Esophagus squamous epithelium (tissue), 5 donors: ENCODE measurements around the gene GATA5. TPM values are rescaled to one million over a fixed set of nuclear protein-coding genes. Genes with fewer than 3 reads are reported as not detected.

Experiments
- DNase-seq: peaks from one replicate; lab custom pipeline; 2025; lab: John Stamatoyannopoulos, UW
- H3K27ac ChIP-seq, 4 donors: fragments of 200-600 bp; sonication (generic); one replicate each; pipeline ENCODE4 v1.5.1; 2016 to 2019; ENCODE audit warnings: mild to moderate bottlenecking in 1 of 4
- H3K27me3 ChIP-seq, 4 donors: fragments of 200-600 bp; sonication (generic); 1 replicate in 3 of 4; 2 replicates in 1 of 4; pipeline versions ENCODE4 v1.5.1 to v1.6.0; 2017 to 2021; ENCODE audit warnings: antibody characterized with exemption in 1 of 4
- H3K36me3 ChIP-seq, 3 donors: fragments of 200-600 bp; sonication (generic); one replicate each; pipeline ENCODE4 v1.5.1; 2016 to 2019
- H3K4me1 ChIP-seq, 3 donors: fragments of 200-600 bp; sonication (generic); one replicate each; pipeline ENCODE4 v1.5.1; 2017 to 2019
- H3K4me3 ChIP-seq, 4 donors: fragments of 200-600 bp; sonication (generic); 1 replicate in 3 of 4; 2 replicates in 1 of 4; pipeline ENCODE4 v1.5.1; 2016 to 2019; ENCODE audit warnings: mild to moderate bottlenecking in 2 of 4, moderate library complexity in 1 of 4
- H3K9me3 ChIP-seq, 3 donors: fragments of 200-600 bp; sonication (generic); one replicate each; pipeline ENCODE4 v1.5.1; 2016 to 2019
- POLR2A ChIP-seq, 4 donors: fragments of 450-650 bp; IDR thresholded peaks; one replicate each; pipeline ENCODE4 v1.6.1; 2017; ENCODE audit warnings: antibody characterized with exemption in 4 of 4, mild to moderate bottlenecking in 4 of 4, moderate library complexity in 3 of 4
- WGBS, 2 donors: methylation state at CpG; one replicate each; pipeline ENCODE4 v1.1.5; 2018; 5-methylcytosine and 5-hydroxymethylcytosine counted together
- intact Hi-C: fragments of 100-400 bp; cut with DNase I; formaldehyde crosslinking; loops from one replicate; pipeline ENCODE4 v1.15.0; 2022
- total RNA-seq, 4 donors: library from RNA; depleted of rRNA; stranded (reverse); fragments of >200 nt; gene quantifications; one replicate each; pipeline ENCODE4 v1.1.0, GENCODE V29; 2016
- TF ChIP-seq, protein P1 (sequence below), 6 experiments: fragments of 450-650 bp in 4 of 6; fragments of 200-600 bp in 2 of 6; sonication (generic) in 2 of 6; IDR thresholded peaks; one replicate each; pipeline ENCODE4 v1.5.1; 2016 to 2019; ENCODE audit warnings: antibody characterized with exemption in 6 of 6, mild to moderate bottlenecking in 4 of 6, moderate library complexity in 4 of 6
- donor health status: DM: yes; HTN: yes; CAD: no.

Gene GATA5
- total RNA-seq, 4 donors from 2014 or later = 0.19 to 0.85 TPM; not detected in 2

DNA sequence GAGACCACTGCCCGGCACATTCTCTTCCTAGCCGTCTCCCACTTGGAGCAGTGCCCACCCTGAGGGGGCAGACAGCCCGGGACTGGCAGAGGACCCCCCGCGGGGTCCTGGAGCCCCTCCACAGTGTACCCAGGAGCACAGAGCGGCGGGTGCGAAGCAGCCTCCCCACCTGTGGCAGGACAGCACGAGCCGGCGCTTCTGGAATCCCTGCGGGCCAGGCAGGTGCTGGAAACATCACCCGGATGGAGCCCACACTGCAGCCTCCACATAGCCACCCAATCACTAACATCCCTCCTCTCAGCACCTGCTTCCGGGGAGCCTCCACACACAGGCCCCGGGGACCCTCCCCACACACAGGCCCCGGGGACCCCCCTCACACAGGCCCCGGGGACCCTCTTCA lies 18.7 kb downstream of the GATA5 start:
- intact Hi-C loops = no loop called here
- 80 to 83% methylated on average over 2 to 9 of the region's 17 CpGs for WGBS, 2 donors
- H3K36me3 ChIP-seq = no peaks in the 10 kb centered on the region
- no peak overlapping the region for H3K4me3 ChIP-seq
- H3K27me3 ChIP-seq = peaks cover 0 to 97% (median 0%) of the 10 kb centered on the region in 4 donors
- no peak for TF ChIP-seq POLR2A (IDR thresholded peaks at IDR 0.05)
- TF ChIP-seq, protein P1, sequence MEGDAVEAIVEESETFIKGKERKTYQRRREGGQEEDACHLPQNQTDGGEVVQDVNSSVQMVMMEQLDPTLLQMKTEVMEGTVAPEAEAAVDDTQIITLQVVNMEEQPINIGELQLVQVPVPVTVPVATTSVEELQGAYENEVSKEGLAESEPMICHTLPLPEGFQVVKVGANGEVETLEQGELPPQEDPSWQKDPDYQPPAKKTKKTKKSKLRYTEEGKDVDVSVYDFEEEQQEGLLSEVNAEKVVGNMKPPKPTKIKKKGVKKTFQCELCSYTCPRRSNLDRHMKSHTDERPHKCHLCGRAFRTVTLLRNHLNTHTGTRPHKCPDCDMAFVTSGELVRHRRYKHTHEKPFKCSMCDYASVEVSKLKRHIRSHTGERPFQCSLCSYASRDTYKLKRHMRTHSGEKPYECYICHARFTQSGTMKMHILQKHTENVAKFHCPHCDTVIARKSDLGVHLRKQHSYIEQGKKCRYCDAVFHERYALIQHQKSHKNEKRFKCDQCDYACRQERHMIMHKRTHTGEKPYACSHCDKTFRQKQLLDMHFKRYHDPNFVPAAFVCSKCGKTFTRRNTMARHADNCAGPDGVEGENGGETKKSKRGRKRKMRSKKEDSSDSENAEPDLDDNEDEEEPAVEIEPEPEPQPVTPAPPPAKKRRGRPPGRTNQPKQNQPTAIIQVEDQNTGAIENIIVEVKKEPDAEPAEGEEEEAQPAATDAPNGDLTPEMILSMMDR (IDR thresholded peaks at IDR 0.05) = no peak
- no peaks in the 10 kb centered on the region for H3K9me3 ChIP-seq
- no peak overlapping the region for H3K27ac ChIP-seq
- no peaks in the 10 kb centered on the region for H3K4me1 ChIP-seq
- no peak for DNase-seq

DNA sequence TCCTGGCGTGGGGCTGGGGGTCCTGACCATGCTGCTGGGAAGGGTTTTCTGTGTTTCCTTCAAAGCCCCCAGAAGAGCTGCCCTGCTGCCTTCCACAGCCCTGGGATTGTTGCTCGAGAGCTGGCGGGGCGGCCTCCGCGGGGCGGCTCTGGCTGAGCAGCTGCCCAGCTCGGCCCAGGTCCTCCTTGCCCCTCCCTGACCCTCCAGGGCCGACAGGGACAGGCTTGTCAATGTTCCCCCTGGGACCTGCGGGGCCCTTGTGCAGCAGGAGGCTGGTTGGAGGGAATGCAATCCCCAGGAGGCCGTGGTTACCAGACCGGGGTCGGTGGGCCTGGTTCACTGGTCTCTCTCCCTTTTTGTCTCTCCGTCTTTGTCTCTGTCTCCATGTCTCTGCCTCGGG lies 19.9 kb downstream of the GATA5 start:
- H3K36me3 ChIP-seq = no peaks in the 10 kb centered on the region
- intact Hi-C loops = no loop called here
- H3K27me3 ChIP-seq = peaks cover 0 to 95% (median 0%) of the 10 kb centered on the region in 4 donors
- no peak for DNase-seq
- WGBS, 2 donors = 81 to 93% methylated on average over 4 to 9 of the region's 15 CpGs
- no peaks in the 10 kb centered on the region for H3K4me1 ChIP-seq
- TF ChIP-seq POLR2A (IDR thresholded peaks at IDR 0.05) = no peak
- TF ChIP-seq, protein P1 (IDR thresholded peaks at IDR 0.05) = no peak
- no peaks in the 10 kb centered on the region for H3K9me3 ChIP-seq
- no peak overlapping the region for H3K27ac ChIP-seq
- H3K4me3 ChIP-seq = no peak overlapping the region

DNA sequence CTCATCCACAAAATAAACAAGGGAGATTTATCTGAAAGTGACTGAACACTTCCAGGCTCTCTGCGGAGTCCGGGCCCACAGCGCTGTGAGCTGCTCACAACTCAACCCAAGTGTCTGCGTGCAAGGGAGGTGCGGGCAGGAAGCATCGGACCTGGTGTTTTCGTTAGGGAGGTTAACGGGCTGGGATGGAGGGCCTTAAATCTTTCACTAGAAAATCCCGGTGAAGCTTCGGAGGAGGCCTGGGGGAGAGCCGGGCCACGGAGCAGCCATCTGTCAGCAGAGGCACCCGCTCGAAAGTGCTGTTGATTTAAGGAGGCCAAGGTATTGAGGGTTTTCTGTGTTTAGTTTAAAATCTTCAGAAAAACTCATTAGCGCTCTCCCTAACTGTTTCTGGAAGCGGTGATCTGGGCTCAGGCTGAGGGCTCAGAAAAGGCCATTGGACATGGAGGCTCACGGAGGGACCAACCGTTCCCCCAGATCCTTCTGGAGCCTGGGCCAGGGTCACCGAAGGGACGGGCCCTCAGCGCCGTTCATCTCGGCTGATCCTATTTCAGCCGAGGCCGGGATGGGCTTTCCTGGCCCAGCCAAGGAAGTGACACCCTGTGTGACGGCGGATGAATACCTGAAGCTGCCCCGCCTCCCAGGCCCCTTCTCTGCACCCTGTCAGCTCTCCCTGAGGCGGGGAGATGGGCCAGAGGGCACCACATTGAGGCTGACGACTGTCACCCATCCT lies 20.7 kb downstream of the GATA5 start:
- intact Hi-C loops = no loop called here
- DNase-seq = no peak

DNA sequence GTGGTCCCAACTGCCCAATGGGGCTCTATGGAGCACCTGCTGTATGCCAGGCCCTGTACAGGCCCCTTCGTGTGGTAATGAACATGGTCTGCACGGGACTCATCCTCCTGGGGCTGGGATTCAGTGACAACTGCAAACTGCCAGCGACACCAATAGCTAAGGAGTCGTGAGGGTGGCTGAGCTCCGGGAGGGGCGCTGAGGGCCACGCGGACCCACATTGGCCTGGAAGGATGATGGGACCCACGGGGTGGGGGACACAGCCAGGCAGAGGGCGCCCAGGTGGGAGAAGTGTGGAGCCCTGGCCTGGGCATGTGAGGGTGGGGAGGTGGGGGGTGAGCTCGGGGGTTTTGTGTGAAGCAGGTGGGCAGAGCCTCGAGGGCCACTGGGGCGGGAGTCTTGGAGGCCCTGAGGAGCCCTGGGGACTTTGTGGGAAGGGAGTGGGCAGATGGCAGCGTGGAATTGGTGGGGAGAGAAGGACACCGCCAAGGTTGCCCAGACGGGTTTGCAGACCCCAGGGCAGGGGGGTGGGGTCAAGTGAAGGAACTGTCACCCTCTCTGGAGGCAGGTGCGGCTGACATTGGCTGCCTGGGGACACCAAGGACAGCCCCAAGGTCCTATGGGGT lies 22.5 kb downstream of the GATA5 start:
- intact Hi-C loops = no loop called here
- TF ChIP-seq POLR2A (IDR thresholded peaks at IDR 0.05) = no peak
- TF ChIP-seq, protein P1 (IDR thresholded peaks at IDR 0.05) = no peak
- Histone ChIP-seq H3K36me3 (no peaks in the 10 kb centered on the region), H3K9me3 (no peaks in the 10 kb centered on the region), H3K27ac (no peak overlapping the region), H3K4me1 (no peaks in the 10 kb centered on the region), H3K4me3 (no peak overlapping the region), H3K27me3 (peaks cover 0 to 97% (median 0%) of the 10 kb centered on the region in 4 donors)
- DNase-seq = no peak
- WGBS, 2 donors = 80 to 85% methylated on average over 7 to 15 of the region's 17 CpGs

More for the DNA sequence above, 20.7 kb downstream of the GATA5 start:
- H3K27me3 ChIP-seq = peaks cover 0 to 97% (median 0%) of the 10 kb centered on the region in 4 donors
- TF ChIP-seq, protein P1 (IDR thresholded peaks at IDR 0.05) = no peak
- TF ChIP-seq POLR2A (IDR thresholded peaks at IDR 0.05) = no peak
- 50 to 68% methylated on average over 15 to 25 of the region's 30 CpGs for WGBS, 2 donors
- H3K4me1 ChIP-seq = no peaks in the 10 kb centered on the region
- H3K9me3 ChIP-seq = no peaks in the 10 kb centered on the region
- H3K27ac ChIP-seq = no peak overlapping the region
- H3K4me3 ChIP-seq = no peak overlapping the region
- H3K36me3 ChIP-seq = no peaks in the 10 kb centered on the region

DNA sequence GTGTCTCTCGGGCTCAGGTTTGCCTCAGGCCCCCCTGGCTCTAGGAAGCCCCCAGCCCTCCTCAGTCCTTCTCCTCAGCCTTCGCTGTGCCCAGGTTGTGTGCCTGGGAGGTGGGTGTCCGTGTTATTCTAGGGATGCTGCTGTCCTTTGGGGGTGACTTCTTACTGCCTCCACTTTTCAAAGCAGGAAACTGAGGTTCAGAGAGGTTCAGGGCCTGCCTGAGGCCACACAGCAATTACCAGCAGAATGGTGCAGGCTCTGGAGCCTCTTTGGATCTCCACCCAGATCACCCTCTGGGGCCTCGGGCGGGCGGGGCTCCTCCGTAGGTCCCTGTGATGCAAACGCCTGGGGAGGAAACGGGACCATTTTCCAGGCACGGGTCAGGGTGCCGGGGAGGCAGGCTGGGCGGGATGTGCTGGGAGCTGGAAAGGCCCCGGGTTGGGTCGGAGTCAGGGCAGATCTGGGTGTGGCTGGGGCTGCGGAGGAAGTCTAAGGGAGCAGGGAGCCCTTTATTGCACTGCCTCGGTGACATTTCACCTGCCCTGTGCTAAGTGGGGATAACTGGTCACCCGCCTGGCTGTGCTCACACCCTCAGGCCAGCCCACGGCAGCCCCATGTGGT lies 23.2 kb downstream of the GATA5 start:
- WGBS, 2 donors = 31 to 60% methylated on average over 1 to 8 of the region's 18 CpGs
- no peak for DNase-seq
- H3K27ac ChIP-seq = no peak overlapping the region
- intact Hi-C loops = no loop called here
- peaks cover 0 to 97% (median 0%) of the 10 kb centered on the region in 4 donors for H3K27me3 ChIP-seq
- H3K9me3 ChIP-seq = no peaks in the 10 kb centered on the region
- H3K36me3 ChIP-seq = no peaks in the 10 kb centered on the region
- TF ChIP-seq POLR2A (IDR thresholded peaks at IDR 0.05) = no peak
- TF ChIP-seq, protein P1 (IDR thresholded peaks at IDR 0.05) = no peak
- no peak overlapping the region for H3K4me3 ChIP-seq
- no peaks in the 10 kb centered on the region for H3K4me1 ChIP-seq
